HPDE6-E6E7 (cell line): ENCODE data around the gene PEPD.
A peak's percentile ranks its signal among the peaks of the same experiment; 100 is the strongest.

Source experiments
- DNase-seq: peaks from one replicate; pipeline ENCODE4 v3.0.0; 2011; ENCODE audit warnings: missing footprints; ENCODE audit errors: extremely low spot score

Gene PEPD

GRCh38 chr19:33396701-33397535 is 124.7 kb downstream of the PEPD start:
- no peak for DNase-seq

GRCh38 chr19:33395561-33396550 is 125.7 kb downstream of the PEPD start:
- DNase-seq: no peak

- no peak for DNase-seq
Measured at GRCh38 chr19:33394723-33395560, 126.6 kb downstream of the PEPD start.

- peak; percentile 39 for DNase-seq
Measured at GRCh38 chr19:33394006-33394722, 127.4 kb downstream of the PEPD start.

GRCh38 chr19:33393286-33394005 is 128.1 kb downstream of the PEPD start:
- DNase-seq: no peak

- no peak for DNase-seq
Measured at GRCh38 chr19:33392341-33393285, 129.0 kb downstream of the PEPD start.

GRCh38 chr19:33391631-33392249 is 129.9 kb downstream of the PEPD start:
- DNase-seq: no peak

- no peak for DNase-seq
Measured at GRCh38 chr19:33390908-33391630, 130.5 kb downstream of the PEPD start.

GRCh38 chr19:33390101-33390907 is 131.3 kb downstream of the PEPD start:
- DNase-seq: no peak

GRCh38 chr19:33389421-33390100 is 132.0 kb downstream of the PEPD start:
- no peak for DNase-seq

- no peak for DNase-seq
Measured at GRCh38 chr19:33388725-33389420, 132.7 kb downstream of the PEPD start.

- DNase-seq: no peak
Measured at GRCh38 chr19:33388231-33388724, 133.3 kb downstream of the PEPD start.

GRCh38 chr19:33387351-33388230 is 134.0 kb downstream of the PEPD start:
- no peak for DNase-seq

GRCh38 chr19:33386361-33386858 is 135.2 kb downstream of the PEPD start:
- DNase-seq: no peak

- no peak for DNase-seq
Measured at GRCh38 chr19:33385956-33386355, 135.6 kb downstream of the PEPD start.
